SK-N-SH treated with all-trans-retinoic acid at 6 μM for 48 hours (cell line): ENCODE results near the gene PLCB4.

Source experiments
- ATAC-seq: fragments of 200-7000 bp; cut with Tn5 transposase; 3 replicates; pipeline ENCODE4 v1.9.1; 2020; ENCODE audit warnings: mild to moderate bottlenecking, moderate library complexity
- ARNTL ChIP-seq: fragments of 450-650 bp; formaldehyde crosslinking; IDR thresholded peaks from 2 replicates; pipeline ENCODE4 v1.5.0; 2020; ENCODE audit warnings: low read depth, mild to moderate bottlenecking, moderate library complexity, borderline replicate concordance
- CSDC2 ChIP-seq: fragments of 250-450 bp; sonication (Bioruptor Pico); IDR thresholded peaks from 2 replicates; pipeline ENCODE4 v1.5.0; 2020; ENCODE audit warnings: mild to moderate bottlenecking, moderate library complexity
- CSRNP3 ChIP-seq: fragments of 250-450 bp; sonication (Bioruptor Pico); IDR thresholded peaks from 2 replicates; pipeline ENCODE4 v1.5.1; 2021; ENCODE audit warnings: mild to moderate bottlenecking, moderate library complexity
- ESRRG ChIP-seq: fragments of 250-450 bp; sonication (Bioruptor Pico); IDR thresholded peaks from 2 replicates; pipeline ENCODE4 v1.6.1; 2021; ENCODE audit warnings: mild to moderate bottlenecking
- GLIS3 ChIP-seq: fragments of 250-450 bp; sonication (Bioruptor Pico); IDR thresholded peaks from 2 replicates; pipeline ENCODE4 v1.5.0; 2020; ENCODE audit warnings: mild to moderate bottlenecking, moderate library complexity
- ISL1 ChIP-seq: fragments of 250-450 bp; sonication (Bioruptor Pico); IDR thresholded peaks from 2 replicates; pipeline ENCODE4 v2.1.2; 2022; ENCODE audit warnings: mild to moderate bottlenecking, moderate library complexity
- OSR1 ChIP-seq: fragments of 250-450 bp; sonication (Bioruptor Pico); IDR thresholded peaks from 2 replicates; pipeline ENCODE4 v1.8.0; 2022; ENCODE audit warnings: moderate library complexity, mild to moderate bottlenecking, inconsistent platforms
- POU6F1 ChIP-seq: fragments of 250-450 bp; sonication (Bioruptor Pico); IDR thresholded peaks from 2 replicates; pipeline ENCODE4 v1.8.0; 2021; ENCODE audit warnings: low read depth, mild to moderate bottlenecking, moderate library complexity, borderline replicate concordance
- PPARA ChIP-seq: fragments of 250-450 bp; sonication (Bioruptor Pico); IDR thresholded peaks from 2 replicates; pipeline ENCODE4 v1.5.0; 2020; ENCODE audit warnings: mild to moderate bottlenecking, borderline replicate concordance
- SNAI2 ChIP-seq: fragments of 250-450 bp; sonication (Bioruptor Pico); IDR thresholded peaks from 2 replicates; pipeline ENCODE4 v1.5.0; 2020; ENCODE audit warnings: mild to moderate bottlenecking, moderate library complexity
- TSHZ2 ChIP-seq: fragments of 250-450 bp; sonication (Bioruptor Pico); IDR thresholded peaks from 2 replicates; pipeline ENCODE4 v1.5.0; 2020; ENCODE audit warnings: mild to moderate bottlenecking, moderate library complexity
- ZC3H10 ChIP-seq: fragments of 250-450 bp; sonication (Bioruptor Pico); IDR thresholded peaks from 2 replicates; pipeline ENCODE4 v1.5.1; 2021; ENCODE audit warnings: mild to moderate bottlenecking, moderate library complexity
- ZFP3 ChIP-seq: fragments of 250-450 bp; sonication (Bioruptor Pico); IDR thresholded peaks from 2 replicates; pipeline ENCODE4 v1.5.0; 2020; ENCODE audit warnings: mild to moderate bottlenecking, moderate library complexity
- ZFP30 ChIP-seq: fragments of 450-650 bp; formaldehyde crosslinking; IDR thresholded peaks from 2 replicates; pipeline ENCODE4 v1.5.0; 2022; ENCODE audit warnings: mild to moderate bottlenecking, moderate library complexity
- ZNF565 ChIP-seq: fragments of 450-650 bp; formaldehyde crosslinking; conservative IDR thresholded peaks from 2 replicates; pipeline ENCODE4 v1.5.0; 2020; ENCODE audit warnings: low read depth, mild to moderate bottlenecking, moderate library complexity
- TF ChIP-seq, protein P1 (sequence below): fragments of 250-450 bp; sonication (Bioruptor Pico); IDR thresholded peaks from 2 replicates; pipeline ENCODE4 v1.8.0; 2020; ENCODE audit warnings: mild to moderate bottlenecking, moderate library complexity, borderline replicate concordance
- TF ChIP-seq, protein P2 (sequence below): fragments of 250-450 bp; sonication (Bioruptor Pico); IDR thresholded peaks from 2 replicates; pipeline ENCODE4 v1.5.1; 2020; ENCODE audit warnings: low read depth, mild to moderate bottlenecking, moderate library complexity

PLCB4 gene

GRCh38 chr20:9280666-9281065, 211.8 kb downstream of the PLCB4 start:
- TF ChIP-seq GLIS3 (no peak), POU6F1 (CRISPR knock-in tag) (no peak), ZFP30 (CRISPR knock-in tag) (no peak), SNAI2 (CRISPR knock-in tag) (no peak), ARNTL (CRISPR knock-in tag) (no peak), CSRNP3 (CRISPR knock-in tag) (no peak)
- TF ChIP-seq, protein P1, sequence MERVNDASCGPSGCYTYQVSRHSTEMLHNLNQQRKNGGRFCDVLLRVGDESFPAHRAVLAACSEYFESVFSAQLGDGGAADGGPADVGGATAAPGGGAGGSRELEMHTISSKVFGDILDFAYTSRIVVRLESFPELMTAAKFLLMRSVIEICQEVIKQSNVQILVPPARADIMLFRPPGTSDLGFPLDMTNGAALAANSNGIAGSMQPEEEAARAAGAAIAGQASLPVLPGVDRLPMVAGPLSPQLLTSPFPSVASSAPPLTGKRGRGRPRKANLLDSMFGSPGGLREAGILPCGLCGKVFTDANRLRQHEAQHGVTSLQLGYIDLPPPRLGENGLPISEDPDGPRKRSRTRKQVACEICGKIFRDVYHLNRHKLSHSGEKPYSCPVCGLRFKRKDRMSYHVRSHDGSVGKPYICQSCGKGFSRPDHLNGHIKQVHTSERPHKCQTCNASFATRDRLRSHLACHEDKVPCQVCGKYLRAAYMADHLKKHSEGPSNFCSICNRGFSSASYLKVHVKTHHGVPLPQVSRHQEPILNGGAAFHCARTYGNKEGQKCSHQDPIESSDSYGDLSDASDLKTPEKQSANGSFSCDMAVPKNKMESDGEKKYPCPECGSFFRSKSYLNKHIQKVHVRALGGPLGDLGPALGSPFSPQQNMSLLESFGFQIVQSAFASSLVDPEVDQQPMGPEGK, result no peak
- peak; percentile 65; the same call in 1 of the 3 replicates for ATAC-seq

DNA sequence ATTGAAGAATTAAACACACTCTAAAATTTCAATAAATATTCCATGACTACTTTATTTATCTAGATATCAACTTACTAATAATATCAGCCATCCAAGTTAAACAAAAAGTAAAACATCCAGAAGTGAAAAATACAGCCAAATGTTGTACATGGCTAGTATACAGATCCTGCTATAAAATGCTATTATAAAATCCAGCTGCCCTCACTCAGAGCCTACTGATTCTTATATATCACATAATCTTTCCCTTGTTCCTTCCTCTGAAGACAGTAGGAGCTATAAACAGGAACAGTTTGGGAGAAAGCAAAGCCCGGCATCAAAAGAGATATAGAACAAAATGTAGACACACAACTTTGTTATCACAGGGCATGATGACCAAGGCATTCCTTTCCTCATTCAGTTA, 212.9 kb downstream of the PLCB4 start:
- no peak for TF ChIP-seq POU6F1 (CRISPR knock-in tag)
- no peak for TF ChIP-seq GLIS3
- TF ChIP-seq TSHZ2 (CRISPR knock-in tag), result no peak
- no peak for TF ChIP-seq ZC3H10 (CRISPR knock-in tag)
- no peak for TF ChIP-seq ZFP3 (CRISPR knock-in tag)
- TF ChIP-seq CSDC2, result no peak
- TF ChIP-seq ESRRG (CRISPR knock-in tag), result no peak
- no peak for TF ChIP-seq OSR1
- no peak for TF ChIP-seq PPARA
- TF ChIP-seq ARNTL (CRISPR knock-in tag), result no peak
- TF ChIP-seq SNAI2 (CRISPR knock-in tag), result no peak
- ATAC-seq, result peak; percentile 21; the same call in 1 of the 3 replicates

- no peak for ATAC-seq
- TF ChIP-seq ESRRG (CRISPR knock-in tag), result no peak
- TF ChIP-seq SNAI2 (CRISPR knock-in tag), result no peak
- TF ChIP-seq, protein P1, result no peak
- no peak for TF ChIP-seq ZFP3 (CRISPR knock-in tag)
- no peak for TF ChIP-seq CSRNP3 (CRISPR knock-in tag)
- no peak for TF ChIP-seq ISL1
- TF ChIP-seq, protein P2, sequence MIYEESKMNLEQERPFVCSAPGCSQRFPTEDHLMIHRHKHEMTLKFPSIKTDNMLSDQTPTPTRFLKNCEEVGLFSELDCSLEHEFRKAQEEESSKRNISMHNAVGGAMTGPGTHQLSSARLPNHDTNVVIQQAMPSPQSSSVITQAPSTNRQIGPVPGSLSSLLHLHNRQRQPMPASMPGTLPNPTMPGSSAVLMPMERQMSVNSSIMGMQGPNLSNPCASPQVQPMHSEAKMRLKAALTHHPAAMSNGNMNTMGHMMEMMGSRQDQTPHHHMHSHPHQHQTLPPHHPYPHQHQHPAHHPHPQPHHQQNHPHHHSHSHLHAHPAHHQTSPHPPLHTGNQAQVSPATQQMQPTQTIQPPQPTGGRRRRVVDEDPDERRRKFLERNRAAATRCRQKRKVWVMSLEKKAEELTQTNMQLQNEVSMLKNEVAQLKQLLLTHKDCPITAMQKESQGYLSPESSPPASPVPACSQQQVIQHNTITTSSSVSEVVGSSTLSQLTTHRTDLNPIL, result no peak
- no peak for TF ChIP-seq ARNTL (CRISPR knock-in tag)
- no peak for TF ChIP-seq ZNF565 (CRISPR knock-in tag)
- no peak for TF ChIP-seq GLIS3
- TF ChIP-seq ZFP30 (CRISPR knock-in tag), result no peak
Observed at GRCh38 chr20:9285617-9286016, 216.7 kb downstream of the PLCB4 start.
